Sigmoid colon (tissue), 4 donors: ENCODE measurements around the gene KRTAP9-8.

Experiments used
- EP300 ChIP-seq, 4 donors: sonication (generic); formaldehyde crosslinking; IDR thresholded peaks; one replicate each; pipeline ENCODE4 v1.6.1; 2017; ENCODE audit warnings: antibody characterized with exemption in 4 of 4
- POLR2A ChIP-seq, 2 donors: fragments of 450-650 bp; IDR thresholded peaks; one replicate each; pipeline ENCODE4 v1.6.1; 2016; ENCODE audit warnings: antibody characterized with exemption in 2 of 2, mild to moderate bottlenecking in 2 of 2, moderate library complexity in 2 of 2
- POLR2AphosphoS5 ChIP-seq, 4 donors: sonication (generic); formaldehyde crosslinking; IDR thresholded peaks; one replicate each; pipeline ENCODE4 v1.6.1; 2017; ENCODE audit warnings: antibody characterized with exemption in 4 of 4
- TF ChIP-seq, protein P1 (sequence below), 4 experiments: fragments of 450-650 bp in 3 of 4; fragments of 200-600 bp in 1 of 4; IDR thresholded peaks; one replicate each; pipeline ENCODE4 v1.5.1; 2016 to 2019; ENCODE audit warnings: antibody characterized with exemption in 4 of 4, mild to moderate bottlenecking in 3 of 4, moderate library complexity in 2 of 4

DNA sequence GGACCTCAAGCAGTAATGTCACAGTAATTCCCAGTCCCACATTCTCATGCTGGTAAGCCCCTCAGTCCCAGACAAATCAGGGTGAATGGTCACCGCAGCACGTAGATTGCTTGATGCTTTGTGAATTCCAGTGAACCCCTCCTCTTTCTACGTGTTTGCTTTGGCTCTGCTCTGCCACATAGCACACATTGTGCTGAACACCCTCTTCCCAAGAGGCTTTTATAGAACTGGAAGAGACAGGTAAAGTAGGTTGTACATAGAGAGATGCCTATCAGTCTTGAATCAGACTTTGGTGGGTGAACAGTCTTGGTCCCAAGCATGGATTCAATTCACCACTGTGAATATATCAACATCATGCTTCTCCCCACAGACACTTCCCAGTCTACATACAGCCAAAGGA, 26.8 kb downstream of the KRTAP9-8 start:
- TF ChIP-seq POLR2A (IDR thresholded peaks at IDR 0.05), result no peak
- TF ChIP-seq, protein P1, sequence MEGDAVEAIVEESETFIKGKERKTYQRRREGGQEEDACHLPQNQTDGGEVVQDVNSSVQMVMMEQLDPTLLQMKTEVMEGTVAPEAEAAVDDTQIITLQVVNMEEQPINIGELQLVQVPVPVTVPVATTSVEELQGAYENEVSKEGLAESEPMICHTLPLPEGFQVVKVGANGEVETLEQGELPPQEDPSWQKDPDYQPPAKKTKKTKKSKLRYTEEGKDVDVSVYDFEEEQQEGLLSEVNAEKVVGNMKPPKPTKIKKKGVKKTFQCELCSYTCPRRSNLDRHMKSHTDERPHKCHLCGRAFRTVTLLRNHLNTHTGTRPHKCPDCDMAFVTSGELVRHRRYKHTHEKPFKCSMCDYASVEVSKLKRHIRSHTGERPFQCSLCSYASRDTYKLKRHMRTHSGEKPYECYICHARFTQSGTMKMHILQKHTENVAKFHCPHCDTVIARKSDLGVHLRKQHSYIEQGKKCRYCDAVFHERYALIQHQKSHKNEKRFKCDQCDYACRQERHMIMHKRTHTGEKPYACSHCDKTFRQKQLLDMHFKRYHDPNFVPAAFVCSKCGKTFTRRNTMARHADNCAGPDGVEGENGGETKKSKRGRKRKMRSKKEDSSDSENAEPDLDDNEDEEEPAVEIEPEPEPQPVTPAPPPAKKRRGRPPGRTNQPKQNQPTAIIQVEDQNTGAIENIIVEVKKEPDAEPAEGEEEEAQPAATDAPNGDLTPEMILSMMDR (IDR thresholded peaks at IDR 0.05), result no peak
- TF ChIP-seq EP300 (IDR thresholded peaks at IDR 0.05), result no peak
- TF ChIP-seq POLR2AphosphoS5 (IDR thresholded peaks at IDR 0.05), result no peak
